ENCODE measurements around the gene RPRD1B.

The RPRD1B gene

GRCh38 chr20:38126146-38126921 lies 92.8 kb downstream of the RPRD1B start:
- Histone ChIP-seq H3K4me2 (ENCODE audit: low read length) (no peak overlapping the region), H3K9me3 (ENCODE audit: insufficient read depth, low read length) (no peaks in the 10 kb centered on the region), H4K20me1 (ENCODE audit: insufficient read depth, low read length) (no peaks in the 10 kb centered on the region), H3K27me3 (ENCODE audit: low read depth, low read length) (no peaks in the 10 kb centered on the region), H3K4me3 (ENCODE audit: low read length) (no peak overlapping the region), H3K36me3 (replicated peaks; ENCODE audit: low read depth, low read length) (peaks cover 8% of the 10 kb centered on the region), H3K79me2 (ENCODE audit: low read length) (no peaks in the 10 kb centered on the region), H2AFZ (ENCODE audit: low read depth, low read length) (no peak overlapping the region), H3K4me1 (ENCODE audit: low read length) (peaks cover 11% of the 10 kb centered on the region), H3K9ac (ENCODE audit: low read length) (no peak overlapping the region), H3K27ac (ENCODE audit: low read length) (no peak overlapping the region)
- TF ChIP-seq CTCF (IDR thresholded peaks at IDR 0.05; ENCODE audit: low read depth, low read length) (no peak), EZH2phosphoT487 (IDR thresholded peaks at IDR 0.05; ENCODE audit: low read depth) (no peak)

- no peaks in the 10 kb centered on the region for H4K20me1 ChIP-seq (ENCODE audit: insufficient read depth, low read length)
- H3K4me3 ChIP-seq (ENCODE audit: low read length) = no peak overlapping the region
- no peak overlapping the region for H3K9ac ChIP-seq (ENCODE audit: low read length)
- no peak overlapping the region for H2AFZ ChIP-seq (ENCODE audit: low read depth, low read length)
- peaks cover 8% of the 10 kb centered on the region for H3K36me3 ChIP-seq (replicated peaks; ENCODE audit: low read depth, low read length)
- H3K79me2 ChIP-seq (ENCODE audit: low read length) = no peaks in the 10 kb centered on the region
- no peak overlapping the region for H3K4me2 ChIP-seq (ENCODE audit: low read length)
- no peak for TF ChIP-seq EZH2phosphoT487 (IDR thresholded peaks at IDR 0.05; ENCODE audit: low read depth)
- TF ChIP-seq CTCF (IDR thresholded peaks at IDR 0.05; ENCODE audit: low read depth, low read length) = no peak
- no peak overlapping the region for H3K27ac ChIP-seq (ENCODE audit: low read length)
- no peaks in the 10 kb centered on the region for H3K9me3 ChIP-seq (ENCODE audit: insufficient read depth, low read length)
- peaks cover 11% of the 10 kb centered on the region for H3K4me1 ChIP-seq (ENCODE audit: low read length)
- H3K27me3 ChIP-seq (ENCODE audit: low read depth, low read length) = no peaks in the 10 kb centered on the region
Measured at GRCh38 chr20:38126932-38127621, 93.5 kb downstream of the RPRD1B start.

- Histone ChIP-seq H3K27ac (ENCODE audit: low read length) (no peak overlapping the region), H3K36me3 (replicated peaks; ENCODE audit: low read depth, low read length) (peaks cover 11% of the 10 kb centered on the region), H3K9me3 (ENCODE audit: insufficient read depth, low read length) (no peaks in the 10 kb centered on the region), H3K9ac (ENCODE audit: low read length) (no peak overlapping the region), H2AFZ (ENCODE audit: low read depth, low read length) (no peak overlapping the region), H3K79me2 (ENCODE audit: low read length) (no peaks in the 10 kb centered on the region), H3K4me2 (ENCODE audit: low read length) (no peak overlapping the region), H4K20me1 (ENCODE audit: insufficient read depth, low read length) (no peaks in the 10 kb centered on the region), H3K27me3 (ENCODE audit: low read depth, low read length) (no peaks in the 10 kb centered on the region), H3K4me3 (ENCODE audit: low read length) (no peak overlapping the region), H3K4me1 (ENCODE audit: low read length) (peaks cover 4% of the 10 kb centered on the region)
- TF ChIP-seq EZH2phosphoT487 (IDR thresholded peaks at IDR 0.05; ENCODE audit: low read depth) = no peak
- TF ChIP-seq CTCF (IDR thresholded peaks at IDR 0.05; ENCODE audit: low read depth, low read length) = no peak
Measured at GRCh38 chr20:38127920-38128528, 94.5 kb downstream of the RPRD1B start.

- no peak overlapping the region for H3K9ac ChIP-seq (ENCODE audit: low read length)
- H3K36me3 ChIP-seq (replicated peaks; ENCODE audit: low read depth, low read length) = peaks cover 11% of the 10 kb centered on the region
- no peaks in the 10 kb centered on the region for H3K4me1 ChIP-seq (ENCODE audit: low read length)
- TF ChIP-seq CTCF (IDR thresholded peaks at IDR 0.05; ENCODE audit: low read depth, low read length) (no peak), EZH2phosphoT487 (IDR thresholded peaks at IDR 0.05; ENCODE audit: low read depth) (no peak)
- no peak overlapping the region for H3K27ac ChIP-seq (ENCODE audit: low read length)
- H4K20me1 ChIP-seq (ENCODE audit: insufficient read depth, low read length) = no peaks in the 10 kb centered on the region
- no peaks in the 10 kb centered on the region for H3K79me2 ChIP-seq (ENCODE audit: low read length)
- no peaks in the 10 kb centered on the region for H3K9me3 ChIP-seq (ENCODE audit: insufficient read depth, low read length)
- no peak overlapping the region for H3K4me3 ChIP-seq (ENCODE audit: low read length)
- H3K27me3 ChIP-seq (ENCODE audit: low read depth, low read length) = no peaks in the 10 kb centered on the region
- H2AFZ ChIP-seq (ENCODE audit: low read depth, low read length) = no peak overlapping the region
- H3K4me2 ChIP-seq (ENCODE audit: low read length) = no peak overlapping the region
Measured at GRCh38 chr20:38128691-38129090, 95.1 kb downstream of the RPRD1B start.

All from OCI-LY3 (cell line).